NT2/D1 (cell line): ENCODE measurements around the gene MAP3K10.

Source experiments
- SUZ12 ChIP-seq: IDR thresholded peaks from 2 replicates; pipeline ENCODE4 v1.6.1; 2011; ENCODE audit not compliant: insufficient read length, insufficient read depth; ENCODE audit errors: extremely low read depth
- YY1 ChIP-seq: IDR thresholded peaks from 2 replicates; pipeline ENCODE4 v1.6.1; 2011; ENCODE audit not compliant: insufficient read length, insufficient read depth
- ZNF274 ChIP-seq: IDR thresholded peaks from 2 replicates; pipeline ENCODE4 v1.6.1; 2011; ENCODE audit warnings: mild to moderate bottlenecking, low read depth, low read length

DNA sequence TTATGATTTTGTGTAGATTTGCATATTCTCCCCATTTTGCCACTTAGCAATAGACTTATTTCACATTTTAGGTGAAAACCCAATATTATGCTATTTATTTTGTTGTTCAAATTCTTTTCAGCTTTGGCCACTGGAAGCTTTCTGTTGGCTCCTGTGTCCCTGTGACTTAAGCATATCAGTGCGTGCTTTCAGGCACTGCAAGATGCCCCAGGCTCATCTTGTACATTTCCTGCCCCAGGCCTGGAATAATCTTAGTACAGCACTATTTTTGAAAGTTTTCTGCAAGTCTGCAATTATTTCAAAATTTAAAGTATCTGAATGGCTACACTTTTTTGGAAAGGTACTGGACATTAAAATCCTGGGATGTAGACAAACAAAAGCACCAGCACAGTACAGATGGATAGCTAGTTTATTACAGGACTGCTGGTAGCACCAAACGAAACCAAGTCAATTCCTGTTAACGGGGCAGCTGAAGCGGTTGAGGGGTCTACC, 38.7 kb downstream of the MAP3K10 start:
- TF ChIP-seq ZNF274 (no peak), SUZ12 (no peak), YY1 (no peak)
